PC-3 (cell line): ENCODE results near the gene PCNT.

ENCODE experiments used
- CTCF ChIP-seq: fragments of 300-600 bp; sonication (generic); conservative IDR thresholded peaks from 2 replicates; pipeline ENCODE4 v1.5.1; 2017; ENCODE audit warnings: antibody characterized with exemption, low read depth, mild to moderate bottlenecking, low read length
- EZH2 ChIP-seq: fragments of 300-600 bp; sonication (generic); IDR thresholded peaks from one replicate; pipeline ENCODE4 v1.6.1; 2017; ENCODE audit warnings: antibody characterized with exemption, mild to moderate bottlenecking, low read length; ENCODE audit not compliant: unreplicated experiment
- EZH2phosphoT487 ChIP-seq: fragments of 300-600 bp; sonication (generic); IDR thresholded peaks from 2 replicates; pipeline ENCODE4 v1.6.1; 2018; ENCODE audit warnings: mild to moderate bottlenecking, antibody characterized with exemption, low read length, borderline replicate concordance

- TF ChIP-seq CTCF, result no peak
- no peak for TF ChIP-seq EZH2
- no peak for TF ChIP-seq EZH2phosphoT487
Observed at GRCh38 chr21:46412521-46413364, 88.8 kb downstream of the PCNT start.
